ENCODE results near the gene MYO10.

The MYO10 gene

DNA sequence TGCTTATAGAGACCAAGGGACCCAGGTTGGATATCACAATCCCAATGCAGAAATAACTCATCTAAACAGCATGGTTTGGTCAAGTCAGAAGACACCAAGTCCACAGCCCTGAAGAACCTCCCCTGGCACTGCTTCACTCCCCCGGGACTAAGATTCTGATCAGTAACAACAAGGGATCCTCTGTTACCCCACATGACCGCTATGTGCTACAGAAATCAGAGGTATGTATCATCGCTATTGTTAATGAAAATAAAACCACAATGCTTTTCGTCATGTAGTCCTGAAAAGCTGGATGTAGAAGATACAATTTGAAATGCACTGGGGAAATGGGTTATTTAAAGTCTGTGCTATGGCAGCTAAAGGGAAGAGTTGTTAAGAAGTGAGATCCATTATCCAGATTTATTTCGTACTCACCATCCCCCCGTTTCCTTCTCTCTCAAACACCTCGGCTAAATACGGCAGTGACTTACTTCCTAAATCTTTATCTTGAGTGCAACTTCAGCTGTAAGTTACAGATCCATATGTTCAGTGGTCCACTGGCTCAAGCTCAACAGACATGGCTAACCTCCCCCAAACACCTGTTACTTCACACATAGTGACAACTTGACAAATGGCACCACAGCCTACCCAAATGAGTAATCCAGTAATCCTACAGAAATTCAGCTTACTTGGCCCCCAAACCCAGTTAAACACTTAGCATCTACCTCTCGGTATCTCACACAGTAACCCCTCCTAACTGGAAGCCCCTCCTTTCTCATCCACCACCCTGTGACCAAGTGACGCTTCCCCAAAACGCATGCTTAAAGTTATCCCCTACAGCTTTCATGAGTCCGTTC is 129.2 kb downstream of the MYO10 start:
- DNase-seq: no peak

DNA sequence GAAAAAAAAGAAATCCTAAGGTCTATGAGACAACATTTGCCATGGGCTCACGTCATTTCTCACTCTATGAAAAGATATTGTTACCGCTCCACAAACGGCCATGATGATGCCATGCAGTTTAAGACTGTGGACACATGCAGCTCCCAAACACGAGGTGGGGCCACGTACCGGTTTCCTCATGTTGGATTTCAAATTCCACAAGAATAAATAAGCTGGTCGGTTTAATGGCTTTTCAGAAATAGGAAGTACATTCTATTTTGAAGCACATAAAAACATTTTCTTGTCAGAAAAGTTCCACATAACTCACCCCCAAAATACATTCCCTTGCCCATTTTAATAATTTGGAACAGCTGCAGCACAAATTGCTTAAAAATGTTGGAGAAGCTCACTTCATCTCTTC is 130.6 kb downstream of the MYO10 start:
- DNase-seq: no peak

DNA sequence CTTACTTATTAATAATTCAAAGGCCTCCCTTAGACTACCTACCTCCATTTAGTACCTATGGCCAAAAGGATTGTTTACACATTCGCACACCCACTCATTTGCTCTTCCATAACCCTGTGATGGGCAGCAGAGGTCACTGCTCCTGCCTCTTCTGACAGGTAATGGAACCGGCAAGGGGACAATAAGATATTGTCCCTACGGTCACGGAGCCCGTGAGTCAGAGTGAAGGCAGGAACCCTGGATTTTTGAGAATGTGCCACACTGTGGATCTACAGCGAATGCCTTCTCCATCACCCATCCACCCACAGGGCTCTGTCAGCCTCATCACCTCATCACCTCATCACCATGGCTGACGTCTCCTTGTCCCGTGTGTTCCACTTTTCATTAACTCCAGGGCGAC is 132.3 kb downstream of the MYO10 start:
- no peak for DNase-seq

DNA sequence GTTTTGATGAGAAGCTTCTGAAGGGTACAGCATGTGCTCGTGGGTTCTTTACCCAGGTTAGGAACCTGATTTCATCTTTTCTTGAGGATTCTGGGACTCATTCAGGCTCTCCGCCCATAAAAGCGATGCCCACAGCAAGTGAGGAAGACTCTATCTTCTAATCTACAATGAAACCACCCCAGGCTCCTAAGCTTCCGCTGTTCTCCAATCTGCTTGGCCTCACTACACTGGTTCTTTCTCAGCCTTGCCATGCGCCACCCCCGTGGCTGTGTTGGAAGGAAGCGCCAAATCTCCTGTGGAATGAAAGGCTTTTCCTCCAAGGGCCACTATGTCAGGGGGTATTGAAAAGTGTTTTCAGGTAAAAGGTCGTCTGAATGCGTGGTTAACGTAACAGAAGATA is 135.6 kb downstream of the MYO10 start:
- no peak for DNase-seq

DNA sequence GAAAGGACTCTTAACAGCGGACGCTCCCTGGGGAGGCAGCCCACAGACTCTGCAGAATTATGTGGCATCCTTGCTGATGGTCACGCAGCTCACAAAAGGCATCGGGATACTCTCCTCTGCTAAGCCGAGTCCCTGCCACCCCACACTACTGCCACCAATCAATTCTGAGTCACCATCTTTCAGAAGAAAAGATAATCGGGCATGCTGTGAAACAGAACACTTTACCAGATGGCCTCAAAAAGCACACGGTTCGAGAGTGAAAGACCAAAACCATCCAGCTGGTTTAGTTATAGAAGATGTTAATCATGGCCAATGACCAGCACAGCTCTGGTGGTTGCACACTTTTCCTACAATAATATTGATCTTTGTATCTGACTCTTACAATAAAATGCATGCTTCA is 136.3 kb downstream of the MYO10 start:
- no peak for DNase-seq

GRCh38 chr5:16797951-16798350 is 138.1 kb downstream of the MYO10 start:
- DNase-seq: no peak

GRCh38 chr5:16794269-16794913 is 141.7 kb downstream of the MYO10 start:
- no peak for DNase-seq

DNA sequence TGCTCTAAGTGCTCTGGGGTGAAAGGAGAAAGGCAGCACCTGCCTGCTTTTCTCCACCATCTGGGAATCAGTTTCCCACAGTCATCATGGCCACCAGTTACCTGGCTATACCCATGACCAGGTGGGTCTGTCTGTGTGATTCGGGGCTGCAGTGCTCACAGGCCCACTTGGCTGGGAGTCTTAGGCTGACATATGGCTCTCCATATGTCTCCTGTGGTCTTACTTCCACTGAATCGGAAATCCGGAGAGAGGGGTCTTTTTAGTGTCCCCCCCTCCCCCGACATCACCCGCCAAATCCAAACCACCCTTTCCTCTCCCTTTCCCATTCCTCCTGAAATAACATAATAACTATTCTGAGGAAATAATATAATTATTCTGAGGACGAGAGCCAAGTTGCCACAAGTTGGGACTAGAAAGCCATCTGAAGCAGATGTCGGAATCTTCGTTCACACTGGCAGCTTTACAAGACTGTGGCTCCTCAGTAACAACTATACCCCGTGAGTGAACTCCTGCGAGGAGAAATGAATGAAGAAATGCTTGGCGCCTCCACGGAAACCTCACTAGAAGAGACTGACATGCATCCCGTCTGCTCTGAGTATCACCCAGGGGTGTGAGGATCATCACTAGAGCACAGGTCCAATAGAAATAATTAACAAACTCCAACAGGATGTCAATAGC is 143.4 kb downstream of the MYO10 start:
- no peak for DNase-seq

DNA sequence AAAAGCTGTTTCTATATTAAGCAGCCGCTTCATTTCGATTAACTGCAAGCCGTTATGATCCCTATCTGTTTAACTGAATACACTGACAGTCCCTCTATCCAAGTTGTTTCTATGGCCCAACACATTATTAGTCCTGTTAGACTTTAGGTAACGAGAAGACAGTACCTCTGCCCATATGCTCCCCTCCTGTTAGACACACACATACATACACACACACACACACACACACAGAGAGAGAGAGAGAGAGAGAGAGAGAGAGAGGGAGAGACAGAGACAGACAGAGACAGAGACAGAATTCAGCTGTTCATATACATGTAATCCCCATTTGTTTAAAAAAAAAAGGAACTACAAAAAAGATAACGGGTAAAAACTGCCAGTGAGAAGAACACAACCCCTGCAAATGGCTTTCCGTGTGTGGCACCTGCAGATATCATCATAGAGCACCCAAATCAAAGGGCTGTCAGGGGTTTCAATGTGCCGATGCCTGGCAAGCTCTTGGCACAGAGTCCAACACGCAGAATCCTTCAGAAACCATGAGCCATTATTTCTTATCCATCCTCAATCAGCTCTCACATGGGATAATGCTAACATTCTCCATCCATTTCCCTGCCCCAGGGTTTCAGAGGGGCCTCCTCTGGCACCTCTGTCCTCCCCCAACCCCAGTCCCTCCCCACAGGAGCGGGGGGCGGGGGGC is 144.0 kb downstream of the MYO10 start:
- no peak for DNase-seq

DNA sequence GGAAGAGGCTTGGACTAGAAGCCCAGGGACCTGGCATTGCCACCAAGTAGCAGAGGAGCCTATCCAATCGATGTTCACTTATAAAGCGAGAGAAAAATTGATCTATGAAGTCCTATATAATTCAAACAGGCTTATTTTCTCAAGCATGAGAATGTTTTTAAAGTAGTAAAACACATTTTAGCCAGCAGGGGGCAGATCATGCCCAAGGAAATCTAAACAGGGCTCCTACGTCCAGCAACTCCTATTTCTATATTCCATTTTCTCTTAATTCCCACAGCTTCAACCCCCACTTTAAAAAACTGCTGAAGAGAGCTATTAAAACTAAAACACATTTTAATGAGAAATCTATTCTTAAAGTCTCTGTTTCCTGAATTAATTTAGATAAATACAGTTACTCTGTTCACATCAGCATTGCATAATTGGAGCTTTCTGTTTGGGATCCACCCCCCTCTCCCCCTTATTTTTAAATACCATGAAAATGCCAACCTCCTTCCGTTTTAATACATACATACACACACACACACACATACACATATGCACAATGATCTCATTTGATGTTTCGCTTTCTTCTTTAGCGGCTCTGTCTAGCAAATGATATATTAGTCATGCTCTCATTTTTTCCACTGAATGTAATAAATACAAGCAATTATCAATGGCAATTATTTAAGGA is 144.9 kb downstream of the MYO10 start:
- no peak for DNase-seq

DNA sequence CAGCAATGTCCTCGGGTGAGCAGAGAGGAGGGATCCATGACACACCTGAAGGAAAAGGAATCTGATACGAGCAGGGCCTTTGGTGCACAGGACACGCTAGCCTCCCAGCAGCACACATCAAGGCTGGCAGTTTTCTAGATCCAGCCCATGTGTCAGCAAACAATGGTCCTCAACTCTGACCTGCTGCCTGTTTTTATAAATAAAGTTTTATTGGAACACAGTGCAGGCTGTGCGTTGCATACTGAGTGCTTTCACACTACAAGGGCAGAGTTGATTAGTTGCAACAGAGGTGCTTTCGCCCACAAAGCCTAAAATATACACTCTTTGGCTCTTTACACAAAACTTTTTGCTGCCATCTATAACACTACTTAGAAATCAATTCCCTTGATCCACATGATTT is 147.1 kb downstream of the MYO10 start:
- DNase-seq: no peak

DNA sequence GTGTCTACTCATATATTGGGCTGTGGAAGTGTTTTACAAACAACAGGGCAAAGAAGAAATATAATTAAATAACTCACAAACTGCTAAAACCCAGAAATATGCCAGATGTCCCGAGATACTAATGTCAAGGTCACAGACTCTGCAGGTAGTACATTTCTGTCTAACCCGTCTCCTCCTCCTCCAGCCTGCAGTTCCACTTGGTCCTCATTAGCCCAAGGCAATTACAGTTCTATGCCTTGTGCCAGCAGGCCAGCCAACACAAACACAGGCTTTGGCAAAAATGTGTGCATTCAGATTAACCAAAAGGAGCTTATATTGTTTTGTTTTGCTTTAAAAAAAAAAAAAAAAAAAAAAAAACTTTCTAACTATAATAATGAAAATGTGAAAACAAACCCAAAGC is 148.8 kb downstream of the MYO10 start:
- DNase-seq: no peak

GRCh38 chr5:16784843-16785791 is 151.0 kb downstream of the MYO10 start:
- DNase-seq: no peak

DNA sequence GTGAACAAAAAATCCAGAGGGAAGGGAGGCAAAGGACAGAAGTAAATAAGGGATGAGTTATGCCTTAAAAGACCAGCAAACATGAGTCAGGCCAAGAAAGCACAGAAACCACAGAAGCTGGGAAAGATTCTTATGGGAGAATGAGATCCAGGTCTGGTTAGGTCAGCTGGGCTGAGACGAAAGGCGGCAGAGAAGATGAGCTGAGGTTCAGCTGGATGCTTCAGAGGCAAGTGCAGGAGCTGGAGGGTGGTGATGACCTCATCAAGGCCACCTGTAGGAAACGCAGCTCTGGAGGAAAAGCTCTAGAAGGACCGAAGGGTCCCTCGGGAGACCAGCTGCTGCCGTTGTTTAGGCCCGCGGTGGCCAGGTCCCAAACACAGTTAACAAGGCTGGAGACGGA is 152.0 kb downstream of the MYO10 start:
- DNase-seq: no peak

- no peak for DNase-seq
These were observed 154.1 kb downstream of the MYO10 start for GRCh38 chr5:16781828-16782626.

GRCh38 chr5:16780325-16780724 is 155.8 kb downstream of the MYO10 start:
- DNase-seq: no peak

DNA sequence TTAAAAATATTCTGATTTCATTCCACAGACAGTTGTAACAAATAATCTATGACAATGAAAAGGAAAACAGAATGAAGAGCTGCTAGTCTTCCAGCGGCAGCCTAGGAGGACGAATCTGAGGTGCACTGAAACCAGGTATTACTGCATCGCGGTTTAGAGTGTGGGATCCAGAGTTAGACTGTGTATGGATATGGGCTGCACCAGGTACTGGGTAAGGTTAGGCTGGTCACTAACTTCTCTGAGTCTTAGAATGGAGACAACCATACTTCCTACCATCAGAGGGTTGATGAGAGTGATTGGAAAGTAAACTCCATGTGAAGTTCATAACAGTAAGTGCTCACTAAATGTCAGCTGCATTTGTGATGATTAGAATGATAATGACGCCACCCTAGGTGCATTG is 158.7 kb downstream of the MYO10 start:
- no peak for DNase-seq

DNA sequence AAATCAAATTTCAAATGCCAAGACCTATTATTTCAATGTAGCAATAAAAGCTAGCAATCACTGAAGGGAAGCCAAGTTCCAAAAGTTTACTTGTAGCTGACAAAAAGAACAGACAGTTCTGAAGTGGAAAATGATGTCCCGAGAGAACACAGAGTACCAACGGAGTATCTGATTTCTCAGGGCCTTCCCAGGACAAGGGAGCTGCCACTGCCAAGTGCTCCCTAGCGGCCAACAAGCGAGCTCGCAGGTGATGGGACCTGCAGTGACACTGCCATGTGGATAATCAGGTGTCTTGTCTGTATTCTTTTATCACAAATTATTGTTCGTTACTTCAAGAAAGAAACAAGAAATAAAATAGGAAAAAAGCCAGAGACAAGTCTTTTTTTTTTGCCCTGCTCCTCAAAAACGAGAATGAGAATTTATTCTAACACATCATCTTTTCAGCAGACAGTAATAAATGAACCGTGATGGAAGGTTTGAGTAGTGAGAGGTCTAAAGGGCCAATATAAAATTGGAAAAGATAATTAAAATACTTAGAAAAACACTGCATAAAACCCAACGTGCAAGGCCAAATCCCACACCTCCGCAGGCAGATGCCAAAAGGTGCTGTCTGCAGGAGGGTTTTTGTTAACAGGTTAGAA is 159.4 kb downstream of the MYO10 start:
- peak; percentile 39 for DNase-seq

GRCh38 chr5:16774806-16775205 is 161.3 kb downstream of the MYO10 start:
- no peak for DNase-seq

DNA sequence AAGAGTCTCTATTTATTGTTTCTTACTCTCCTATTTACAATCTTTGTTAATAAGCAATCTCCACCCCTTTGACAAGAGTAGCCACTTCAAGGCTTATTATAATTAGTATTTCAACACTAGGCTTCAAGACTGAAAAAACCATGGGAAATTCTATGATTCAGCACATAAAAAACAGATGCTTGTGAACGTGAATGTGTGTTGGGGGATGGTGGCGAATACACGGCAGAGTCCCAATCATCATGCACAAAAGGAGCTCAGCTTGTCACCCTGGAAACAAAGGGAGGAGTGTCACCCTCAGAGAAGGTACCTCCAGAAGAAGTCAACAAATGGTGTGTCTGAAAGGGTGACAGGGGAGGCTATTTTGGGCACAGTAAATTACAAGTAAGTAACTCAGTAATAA is 162.1 kb downstream of the MYO10 start:
- DNase-seq: no peak

All from NCI-H1436 treated with DMSO at 0.1 percent for 48 hours (cell line).